Gastrocnemius medialis (tissue), 4 donors: ENCODE measurements around the gene ZFYVE27. TPM values are rescaled to one million over a fixed set of nuclear protein-coding genes. Genes with fewer than 3 reads are reported as not detected.

Experiments
- ATAC-seq, 2 donors: fragments of 150-250 bp; one replicate each; pipeline ENCODE4 v1.9.1; 2016
- DNase-seq, 2 donors: peaks; one replicate each; pipeline ENCODE4 v3.0.0-alpha.2; 2019
- H3K27ac ChIP-seq, 4 donors: fragments of 200-600 bp; sonication (generic); 1 replicate in 1 of 4; 2 replicates in 3 of 4; pipeline ENCODE4 v1.5.1; 2016 to 2018; ENCODE audit warnings: mild to moderate bottlenecking in 2 of 4, moderate library complexity in 1 of 4
- H3K27me3 ChIP-seq, 3 donors: fragments of 200-600 bp; sonication (generic) in 2 of 3; 1 replicate in 1 of 3; 2 replicates in 2 of 3; pipeline versions ENCODE4 v1.5.1 to v1.6.0; 2016 to 2019; ENCODE audit warnings: mild to moderate bottlenecking in 1 of 3, moderate library complexity in 1 of 3
- H3K36me3 ChIP-seq, 2 donors: fragments of 200-600 bp; sonication (generic) in 1 of 2; one replicate each; pipeline ENCODE4 v1.5.1; 2017 to 2018
- H3K4me1 ChIP-seq, 2 donors: fragments of 200-600 bp; sonication (generic) in 1 of 2; one replicate each; pipeline ENCODE4 v1.5.1; 2016 to 2017; ENCODE audit warnings: mild to moderate bottlenecking in 2 of 2
- H3K4me3 ChIP-seq, 4 donors: fragments of 200-600 bp; sonication (generic) in 3 of 4; 1 replicate in 1 of 4; 2 replicates in 3 of 4; pipeline ENCODE4 v1.5.1; 2016 to 2019; ENCODE audit warnings: mild to moderate bottlenecking in 2 of 4
- H3K9me3 ChIP-seq, 3 donors: fragments of 200-600 bp; sonication (generic) in 2 of 3; 1 replicate in 1 of 3; 2 replicates in 2 of 3; pipeline ENCODE4 v1.5.1; 2016 to 2019
- POLR2A ChIP-seq, 2 donors: fragments of 450-650 bp; IDR thresholded peaks; one replicate each; pipeline ENCODE4 v1.6.1; 2017; ENCODE audit warnings: antibody characterized with exemption in 2 of 2, mild to moderate bottlenecking in 2 of 2, moderate library complexity in 2 of 2
- in situ Hi-C, 4 donors: fragments of 200-750 bp; cut with MboI; loops; one replicate each; pipeline versions ENCODE4 v1.15.0 to v1.8.0; 2017; ENCODE audit warnings: low sequenced_read_pairs in 4 of 4
- intact Hi-C: fragments of 100-400 bp; cut with DNase I; formaldehyde crosslinking; loops from one replicate; pipeline ENCODE4 v1.15.1; 2023; ENCODE audit warnings: low total_unique reads
- total RNA-seq, 4 donors: library from RNA; depleted of rRNA; stranded (reverse); fragments of >200 nt; gene quantifications; one replicate each; pipeline versions ENCODE4 v1.1.0 to v1.2.3, GENCODE V29; 2016
- TF ChIP-seq, protein P1 (sequence below), 5 experiments: fragments of 450-650 bp in 3 of 5; fragments of 200-600 bp in 2 of 5; sonication (generic) in 2 of 5; IDR thresholded peaks in 4 of 5; conservative IDR thresholded peaks in 1 of 5; 1 replicate in 4 of 5; 2 replicates in 1 of 5; pipeline ENCODE4 v1.5.1; 2016 to 2019; ENCODE audit warnings: antibody characterized with exemption in 5 of 5, mild to moderate bottlenecking in 3 of 5, moderate library complexity in 3 of 5

ZFYVE27 gene
- total RNA-seq, 4 donors from 2014 or later: 7.6 to 14.9 (median 11.6) TPM

DNA sequence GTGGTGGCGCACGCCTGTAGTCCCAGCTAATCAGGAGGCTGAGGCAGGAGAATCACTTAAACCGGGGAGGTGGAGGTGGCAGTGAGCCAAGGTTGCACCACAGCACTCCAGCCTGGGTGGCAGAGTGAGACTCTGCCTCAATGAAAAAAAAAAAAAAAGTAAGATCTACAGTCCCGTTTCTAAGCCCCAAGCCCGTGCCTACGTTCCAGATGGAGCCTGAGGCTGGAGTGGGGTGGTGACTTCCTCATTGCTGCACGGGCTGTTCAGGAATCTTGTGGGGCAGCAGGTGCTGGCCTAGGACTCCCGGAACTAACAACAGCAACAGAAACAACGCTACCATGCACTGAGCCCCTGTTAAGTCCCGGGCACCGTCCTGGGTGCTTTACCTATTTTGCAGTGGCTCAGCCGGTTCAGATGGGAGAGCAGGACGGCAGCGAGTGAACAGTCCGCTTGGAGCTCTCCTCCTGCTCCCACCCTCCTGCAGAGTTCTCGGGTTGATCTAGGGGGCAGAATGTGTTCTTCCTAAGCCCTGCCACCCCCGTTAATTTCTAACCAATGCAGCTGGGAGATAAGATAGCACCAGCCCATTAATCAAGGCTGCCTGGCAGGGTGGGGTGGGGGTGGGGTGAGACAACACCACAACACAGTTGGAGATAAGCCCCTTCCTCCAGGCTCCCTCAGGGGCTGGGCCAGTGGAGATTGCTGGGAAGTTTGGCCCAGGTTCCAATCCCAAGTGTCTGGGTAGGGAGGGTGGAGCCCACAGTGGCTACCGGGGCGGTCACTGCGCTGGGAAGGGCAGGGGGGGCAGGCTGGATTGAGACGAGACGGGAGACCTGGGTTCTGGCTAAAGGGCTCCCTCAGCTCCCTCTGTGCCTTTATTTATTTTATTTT, 51.9 kb downstream of the ZFYVE27 start:
- H3K4me3 ChIP-seq: peak overlapping the region in 1 of 4 donors; percentile 4
- H3K4me1 ChIP-seq: peaks cover 0 to 5% of the 10 kb centered on the region in 2 donors
- DNase-seq (no peak), ATAC-seq (peak in 1 of 2 donors; percentile 21)
- H3K27me3 ChIP-seq: no peaks in the 10 kb centered on the region
- TF ChIP-seq POLR2A (IDR thresholded peaks at IDR 0.05): no peak
- TF ChIP-seq, protein P1, sequence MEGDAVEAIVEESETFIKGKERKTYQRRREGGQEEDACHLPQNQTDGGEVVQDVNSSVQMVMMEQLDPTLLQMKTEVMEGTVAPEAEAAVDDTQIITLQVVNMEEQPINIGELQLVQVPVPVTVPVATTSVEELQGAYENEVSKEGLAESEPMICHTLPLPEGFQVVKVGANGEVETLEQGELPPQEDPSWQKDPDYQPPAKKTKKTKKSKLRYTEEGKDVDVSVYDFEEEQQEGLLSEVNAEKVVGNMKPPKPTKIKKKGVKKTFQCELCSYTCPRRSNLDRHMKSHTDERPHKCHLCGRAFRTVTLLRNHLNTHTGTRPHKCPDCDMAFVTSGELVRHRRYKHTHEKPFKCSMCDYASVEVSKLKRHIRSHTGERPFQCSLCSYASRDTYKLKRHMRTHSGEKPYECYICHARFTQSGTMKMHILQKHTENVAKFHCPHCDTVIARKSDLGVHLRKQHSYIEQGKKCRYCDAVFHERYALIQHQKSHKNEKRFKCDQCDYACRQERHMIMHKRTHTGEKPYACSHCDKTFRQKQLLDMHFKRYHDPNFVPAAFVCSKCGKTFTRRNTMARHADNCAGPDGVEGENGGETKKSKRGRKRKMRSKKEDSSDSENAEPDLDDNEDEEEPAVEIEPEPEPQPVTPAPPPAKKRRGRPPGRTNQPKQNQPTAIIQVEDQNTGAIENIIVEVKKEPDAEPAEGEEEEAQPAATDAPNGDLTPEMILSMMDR (IDR thresholded peaks at IDR 0.05 in 4 of 5, conservative IDR thresholded peaks at IDR 0.05 in 1 of 5): no peak
- H3K9me3 ChIP-seq: no peaks in the 10 kb centered on the region
- in situ Hi-C loops: loop anchor here in 1 of 4 donors (25.0 kb wide), 1 partner anchor 249 kb away; the partner anchor contains the start of gene CRTAC1
- H3K36me3 ChIP-seq: no peaks in the 10 kb centered on the region
- no peak overlapping the region for H3K27ac ChIP-seq
- intact Hi-C loops: no loop called here

DNA sequence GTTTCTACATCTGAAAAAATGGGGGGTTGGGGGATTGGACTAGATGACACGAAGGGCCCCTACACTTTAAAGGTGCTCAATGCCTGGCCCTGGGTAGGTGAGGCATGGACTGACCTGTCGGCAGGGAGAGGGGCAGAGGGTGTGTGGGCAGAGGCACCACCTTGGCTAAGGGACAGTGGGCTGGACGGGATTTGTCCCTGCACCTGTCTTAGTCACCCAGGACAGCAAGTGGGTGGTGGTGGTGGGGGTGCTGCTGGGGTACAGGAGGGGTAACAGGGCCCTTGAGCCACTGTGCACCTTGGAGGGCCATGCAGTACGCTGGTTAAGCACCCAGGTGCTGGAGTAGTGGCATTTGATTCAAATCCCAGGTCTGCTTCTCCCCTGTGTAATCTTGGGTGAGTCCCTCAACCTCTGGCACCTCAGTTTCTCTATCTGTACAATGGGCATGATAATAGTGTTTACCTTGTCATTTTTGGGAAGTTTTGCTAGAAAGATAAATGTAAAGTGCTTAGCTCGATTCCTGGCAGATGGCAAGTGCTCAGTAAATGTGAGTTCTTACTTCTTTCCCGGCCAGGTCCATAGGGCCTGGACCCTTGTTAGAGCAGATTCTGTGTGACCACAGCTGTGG, 53.0 kb downstream of the ZFYVE27 start:
- no peak overlapping the region for H3K27ac ChIP-seq
- DNase-seq: no peak
- no peak for TF ChIP-seq POLR2A (IDR thresholded peaks at IDR 0.05)
- TF ChIP-seq, protein P1 (IDR thresholded peaks at IDR 0.05 in 4 of 5, conservative IDR thresholded peaks at IDR 0.05 in 1 of 5): no peak
- no peaks in the 10 kb centered on the region for H3K27me3 ChIP-seq
- intact Hi-C loops: loop anchor here (10.0 kb wide), 1 partner anchor 255 kb away; no protein-coding TSS in a partner anchor
- H3K9me3 ChIP-seq: no peaks in the 10 kb centered on the region
- in situ Hi-C loops: loop anchor here in 3 of 4 donors (5.0 to 25.0 kb wide), 2 partner anchors 82 to 247 kb away; partner anchors contain the start of gene CRTAC1 (in 1 of the 3)
- peaks cover 0 to 5% of the 10 kb centered on the region in 2 donors for H3K4me1 ChIP-seq
- ATAC-seq: no peak
- no peak overlapping the region for H3K4me3 ChIP-seq
- H3K36me3 ChIP-seq: no peaks in the 10 kb centered on the region

DNA sequence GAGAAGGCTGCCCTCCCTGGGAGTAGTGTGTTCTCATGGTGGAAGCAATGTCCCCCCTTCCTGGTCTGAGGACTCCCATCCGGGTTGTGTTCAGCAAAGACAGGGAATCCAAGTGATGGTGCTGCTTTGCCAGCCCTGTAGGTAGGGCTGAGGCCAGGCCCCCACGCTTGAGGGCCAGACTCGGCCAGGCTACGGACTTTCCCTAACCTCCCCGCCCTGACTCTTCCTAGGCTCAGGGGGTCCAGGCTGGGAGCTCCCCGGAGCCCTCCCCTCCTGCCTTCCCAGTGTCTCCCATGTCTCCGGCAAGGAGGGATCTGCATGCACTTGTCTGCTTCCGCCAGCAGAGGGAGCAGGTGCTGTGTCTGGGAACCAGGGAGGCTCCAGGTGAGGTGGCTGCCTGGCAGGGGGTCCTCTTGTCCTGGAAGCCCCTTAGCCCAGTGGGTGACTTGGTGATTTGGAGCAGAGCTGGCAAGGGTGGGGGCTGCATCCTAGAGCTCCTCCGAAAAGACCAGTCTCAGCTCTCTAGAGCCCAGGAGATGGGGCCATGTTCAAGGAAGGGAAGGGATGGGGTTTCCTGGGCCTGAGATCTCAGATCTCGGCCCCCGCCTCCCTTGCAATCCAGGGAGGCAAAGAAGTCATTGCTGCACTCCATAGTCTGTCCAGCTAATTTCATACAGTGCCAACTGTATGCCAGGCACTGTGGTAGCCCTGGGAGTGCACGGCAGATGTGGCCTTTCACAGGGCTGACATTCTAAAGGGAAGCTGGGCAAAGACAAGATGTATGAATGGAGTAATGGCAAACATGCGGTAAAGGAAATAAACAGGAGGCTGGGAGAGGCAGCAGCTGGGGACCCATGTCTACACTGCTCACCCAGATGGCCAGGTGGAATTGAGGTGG, 55.1 kb downstream of the ZFYVE27 start:
- DNase-seq: peak; percentile 40 to 62
- H3K4me3 ChIP-seq: no peak overlapping the region
- no peaks in the 10 kb centered on the region for H3K9me3 ChIP-seq
- H3K4me1 ChIP-seq: peaks cover 0 to 5% of the 10 kb centered on the region in 2 donors
- in situ Hi-C loops: loop anchor here in 3 of 4 donors (5.0 to 25.0 kb wide), 2 partner anchors 80 to 245 kb away; partner anchors contain the start of gene CRTAC1 (in 1 of the 3)
- no peak overlapping the region for H3K27ac ChIP-seq
- H3K36me3 ChIP-seq: no peaks in the 10 kb centered on the region
- H3K27me3 ChIP-seq: no peaks in the 10 kb centered on the region
- peak; percentile 67 to 82 for ATAC-seq
- TF ChIP-seq POLR2A (IDR thresholded peaks at IDR 0.05): no peak
- TF ChIP-seq, protein P1 (IDR thresholded peaks at IDR 0.05 in 4 of 5, conservative IDR thresholded peaks at IDR 0.05 in 1 of 5): peak; percentile 87 to 96 (median 94)
- intact Hi-C loops: loop anchor here (1.0 to 10.0 kb wide), 2 partner anchors 77 to 253 kb away; no protein-coding TSS in a partner anchor

DNA sequence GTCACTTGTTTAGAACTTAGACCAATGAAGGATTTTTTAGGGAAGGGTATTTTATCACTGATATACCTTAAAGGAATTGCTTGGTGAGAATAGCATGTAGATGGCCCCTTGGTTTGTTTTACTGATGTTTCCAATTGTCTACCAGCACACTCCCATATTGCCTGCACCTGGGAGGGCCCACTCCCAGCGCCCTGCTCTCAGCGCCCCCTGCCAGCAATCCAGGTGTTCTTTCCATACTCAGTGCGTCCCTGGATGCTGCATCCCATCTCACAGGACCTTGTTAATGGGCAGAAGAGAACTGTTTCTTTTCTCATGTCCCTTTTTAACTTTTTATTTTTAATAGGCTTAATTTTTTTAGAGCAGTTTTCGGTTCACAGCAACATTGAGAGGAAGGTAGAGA, 59.0 kb downstream of the ZFYVE27 start:
- DNase-seq (no peak), ATAC-seq (no peak)
- intact Hi-C loops: loop anchor here (10.0 kb wide), 1 partner anchor 249 kb away; no protein-coding TSS in a partner anchor
- H3K27me3 ChIP-seq: no peaks in the 10 kb centered on the region
- H3K4me1 ChIP-seq: no peaks in the 10 kb centered on the region
- H3K4me3 ChIP-seq: no peak overlapping the region
- in situ Hi-C loops: loop anchor here in 2 of 4 donors (5.0 to 25.0 kb wide), 2 partner anchors 66 to 241 kb away; partner anchors contain the start of gene CRTAC1 (in 1 of the 2)
- TF ChIP-seq, protein P1 (IDR thresholded peaks at IDR 0.05 in 4 of 5, conservative IDR thresholded peaks at IDR 0.05 in 1 of 5): no peak
- TF ChIP-seq POLR2A (IDR thresholded peaks at IDR 0.05): no peak
- no peaks in the 10 kb centered on the region for H3K36me3 ChIP-seq
- no peak overlapping the region for H3K27ac ChIP-seq
- no peaks in the 10 kb centered on the region for H3K9me3 ChIP-seq
